ENCODE measurements around the gene HOOK2. TPM values are rescaled to one million over a fixed set of nuclear protein-coding genes. Genes with fewer than 3 reads are reported as not detected.
A peak's percentile ranks its signal among the peaks of the same experiment; 100 is the strongest.

Gene HOOK2
- total RNA-seq, 1 donor from 2014 or later: 9.3 TPM

GRCh38 chr19:12782424-12783290 lies 7.3 kb upstream of the HOOK2 start:
- DNase-seq (ENCODE audit: low read depth in 2 of 2): peak; percentile 95 to 98

- DNase-seq (ENCODE audit: low read depth in 2 of 2): peak in 1 of 2 donors; percentile 97
Measured at GRCh38 chr19:12782174-12782423, 6.7 kb upstream of the HOOK2 start.

- DNase-seq (ENCODE audit: low read depth in 2 of 2): peak; percentile 67 to 89
Measured at GRCh38 chr19:12779162-12779993, 4.0 kb upstream of the HOOK2 start.

- no peak for DNase-seq (ENCODE audit: low read depth in 2 of 2)
Measured at GRCh38 chr19:12778905-12779161, 3.5 kb upstream of the HOOK2 start.

- peak; percentile 88 to 91 for DNase-seq (ENCODE audit: low read depth in 2 of 2)
Measured at GRCh38 chr19:12778017-12778904, 2.9 kb upstream of the HOOK2 start.

- peak; percentile 86 to 87 for DNase-seq (ENCODE audit: low read depth in 2 of 2)
Measured at GRCh38 chr19:12777217-12778016, 2.1 kb upstream of the HOOK2 start.

- DNase-seq (ENCODE audit: low read depth in 2 of 2): no peak
Measured at GRCh38 chr19:12773571-12773970, 1.8 kb downstream of the HOOK2 start.

GRCh38 chr19:12772323-12772722 lies 3.0 kb downstream of the HOOK2 start:
- DNase-seq (ENCODE audit: low read depth in 2 of 2): no peak

GRCh38 chr19:12770922-12771321 lies 4.4 kb downstream of the HOOK2 start:
- DNase-seq (ENCODE audit: low read depth in 2 of 2): no peak

GRCh38 chr19:12769689-12770088 lies 5.7 kb downstream of the HOOK2 start:
- DNase-seq (ENCODE audit: low read depth in 2 of 2): peak in 1 of 2 donors; percentile 36

GRCh38 chr19:12767666-12768065 lies 7.7 kb downstream of the HOOK2 start:
- no peak for DNase-seq (ENCODE audit: low read depth in 2 of 2)

GRCh38 chr19:12767150-12767549 lies 8.2 kb downstream of the HOOK2 start:
- DNase-seq (ENCODE audit: low read depth in 2 of 2): no peak

GRCh38 chr19:12766051-12766521 lies 9.3 kb downstream of the HOOK2 start:
- peak; percentile 87 to 89 for DNase-seq (ENCODE audit: low read depth in 2 of 2)

- DNase-seq (ENCODE audit: low read depth in 2 of 2): no peak
Measured at GRCh38 chr19:12764698-12765097, 10.7 kb downstream of the HOOK2 start.

GRCh38 chr19:12763100-12763499 lies 12.3 kb downstream of the HOOK2 start:
- DNase-seq (ENCODE audit: low read depth in 2 of 2): no peak

GRCh38 chr19:12759686-12760085 lies 15.7 kb downstream of the HOOK2 start:
- DNase-seq (ENCODE audit: low read depth in 2 of 2): no peak

- DNase-seq (ENCODE audit: low read depth in 2 of 2): peak; percentile 78 to 82
Measured at GRCh38 chr19:12757544-12758274, 17.6 kb downstream of the HOOK2 start.

GRCh38 chr19:12756150-12756883 lies 19.0 kb downstream of the HOOK2 start:
- no peak for DNase-seq (ENCODE audit: low read depth in 2 of 2)

- DNase-seq (ENCODE audit: low read depth in 2 of 2): no peak
Measured at GRCh38 chr19:12754465-12755196, 20.7 kb downstream of the HOOK2 start.
